ENCODE data around the gene ZNF423. TPM values are rescaled to one million over a fixed set of nuclear protein-coding genes. Genes with fewer than 3 reads are reported as not detected.

Gene ZNF423
- total and polyA plus RNA-seq, 2 of the 13 experiments (the other 11 are each of a cell fraction or from before 2014, with no cell fraction given): 0.07 to 0.31 TPM

- Histone ChIP-seq H3K4me2 (ENCODE audit: low read depth, low read length) (no peak overlapping the region), H3K4me1 (ENCODE audit: insufficient read depth, low read length) (no peaks in the 10 kb centered on the region), H3K9ac (ENCODE audit: insufficient read depth, low read depth, low read length) (no peak overlapping the region), H3K79me2 (ENCODE audit: insufficient read depth, low read length) (no peaks in the 10 kb centered on the region), H4K20me1 (ENCODE audit: insufficient read depth, low read length) (no peaks in the 10 kb centered on the region), H3K4me3 (replicated peaks in 1 of 3; ENCODE audit: insufficient read depth in 1 of 3, low read depth in 2 of 3, low read length in 3 of 3) (no peak overlapping the region), H3K9me3 (ENCODE audit: low read length) (no peaks in the 10 kb centered on the region), H3K27ac (ENCODE audit: extremely low read length, insufficient read depth, low read length) (no peak overlapping the region), H3K27me3 (ENCODE audit: control insufficient read depth in 1 of 2, insufficient read depth in 2 of 2, low read length in 2 of 2) (peaks cover 0 to 4% of the 10 kb centered on the region in 2 experiments; a peak in 2 of 5 replicates), H3K36me3 (replicated peaks in 1 of 2; ENCODE audit: control insufficient read depth in 1 of 2, insufficient read depth in 2 of 2, low read length in 2 of 2) (no peaks in the 10 kb centered on the region), H2AFZ (ENCODE audit: low read length) (no peak overlapping the region)
- FAIRE-seq: no peak
- WGBS (ENCODE audit: low lambda C conversion rate): 53% methylated on average over 15 of the region's 25 CpGs
- no peak for DNase-seq (ENCODE audit: low spot score)
- no peak for ATAC-seq
- intact Hi-C loops (cut with micrococcal nuclease; ENCODE audit: unreplicated experiment) (no loop called here), in situ Hi-C loops (cut with HindIII; ENCODE audit: extremely low pct_ligation_motif_present, low pct_unique_long_range_greater_than_20kb) (no loop called here)
- TF ChIP-seq ZFY (CRISPR knock-in tag; IDR thresholded peaks at IDR 0.05) (no peak), ZNF598 (CRISPR knock-in tag; IDR thresholded peaks at IDR 0.05; ENCODE audit: borderline replicate concordance) (no peak), FOXA1 (IDR thresholded peaks at IDR 0.05) (no peak), FOXA1 (CRISPR knock-in tag; IDR thresholded peaks at IDR 0.05) (no peak), ZNF879 (CRISPR knock-in tag; IDR thresholded peaks at IDR 0.05) (no peak), SATB2 (CRISPR knock-in tag; IDR thresholded peaks at IDR 0.05) (no peak), ZNF484 (CRISPR knock-in tag; IDR thresholded peaks at IDR 0.05; ENCODE audit: borderline replicate concordance, low read depth) (no peak), MYC (CRISPR knock-in tag; IDR thresholded peaks at IDR 0.05; ENCODE audit: borderline replicate concordance) (no peak), ZNF644 (CRISPR knock-in tag; IDR thresholded peaks at IDR 0.05; ENCODE audit: low read depth) (no peak)
- ChIA-PET CTCF (ENCODE audit: low intra/inter-chr PET ratio, low total read pairs) (no interaction called here), POLR2A (no interaction called here)
- no TSS peak for BruUV-seq (replicated peaks)
Measured at GRCh38 chr16:49510654-49511305, 345.1 kb downstream of the ZNF423 start.

DNA sequence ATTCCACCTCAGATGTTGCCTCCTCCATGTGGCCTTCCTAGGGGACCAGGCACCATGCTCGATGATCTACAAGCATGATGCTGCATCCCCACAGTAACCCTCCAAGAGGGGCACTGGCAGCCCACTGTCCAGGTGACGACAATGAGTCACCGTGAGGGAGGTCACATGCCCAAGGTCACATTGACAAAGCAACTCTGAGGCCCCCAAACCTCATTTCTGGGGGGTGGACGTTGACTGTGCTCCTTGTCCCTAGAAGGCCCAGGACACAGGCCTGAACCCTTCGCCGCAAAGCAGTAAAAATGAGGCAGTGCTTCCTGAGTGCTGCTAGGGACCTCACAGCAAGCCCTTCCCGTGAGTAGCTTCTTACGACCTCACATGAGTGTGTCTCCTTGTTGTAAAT, 345.8 kb downstream of the ZNF423 start:
- H3K27me3 ChIP-seq (ENCODE audit: control insufficient read depth in 1 of 2, insufficient read depth in 2 of 2, low read length in 2 of 2): no peaks in the 10 kb centered on the region
- intact Hi-C loops (cut with micrococcal nuclease; ENCODE audit: unreplicated experiment): no loop called here
- TF ChIP-seq, protein P1, sequence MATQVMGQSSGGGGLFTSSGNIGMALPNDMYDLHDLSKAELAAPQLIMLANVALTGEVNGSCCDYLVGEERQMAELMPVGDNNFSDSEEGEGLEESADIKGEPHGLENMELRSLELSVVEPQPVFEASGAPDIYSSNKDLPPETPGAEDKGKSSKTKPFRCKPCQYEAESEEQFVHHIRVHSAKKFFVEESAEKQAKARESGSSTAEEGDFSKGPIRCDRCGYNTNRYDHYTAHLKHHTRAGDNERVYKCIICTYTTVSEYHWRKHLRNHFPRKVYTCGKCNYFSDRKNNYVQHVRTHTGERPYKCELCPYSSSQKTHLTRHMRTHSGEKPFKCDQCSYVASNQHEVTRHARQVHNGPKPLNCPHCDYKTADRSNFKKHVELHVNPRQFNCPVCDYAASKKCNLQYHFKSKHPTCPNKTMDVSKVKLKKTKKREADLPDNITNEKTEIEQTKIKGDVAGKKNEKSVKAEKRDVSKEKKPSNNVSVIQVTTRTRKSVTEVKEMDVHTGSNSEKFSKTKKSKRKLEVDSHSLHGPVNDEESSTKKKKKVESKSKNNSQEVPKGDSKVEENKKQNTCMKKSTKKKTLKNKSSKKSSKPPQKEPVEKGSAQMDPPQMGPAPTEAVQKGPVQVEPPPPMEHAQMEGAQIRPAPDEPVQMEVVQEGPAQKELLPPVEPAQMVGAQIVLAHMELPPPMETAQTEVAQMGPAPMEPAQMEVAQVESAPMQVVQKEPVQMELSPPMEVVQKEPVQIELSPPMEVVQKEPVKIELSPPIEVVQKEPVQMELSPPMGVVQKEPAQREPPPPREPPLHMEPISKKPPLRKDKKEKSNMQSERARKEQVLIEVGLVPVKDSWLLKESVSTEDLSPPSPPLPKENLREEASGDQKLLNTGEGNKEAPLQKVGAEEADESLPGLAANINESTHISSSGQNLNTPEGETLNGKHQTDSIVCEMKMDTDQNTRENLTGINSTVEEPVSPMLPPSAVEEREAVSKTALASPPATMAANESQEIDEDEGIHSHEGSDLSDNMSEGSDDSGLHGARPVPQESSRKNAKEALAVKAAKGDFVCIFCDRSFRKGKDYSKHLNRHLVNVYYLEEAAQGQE (IDR thresholded peaks at IDR 0.05; ENCODE audit: borderline replicate concordance in 1 of 2, low read depth in 1 of 2, low read length in 2 of 2): no peak
- TF ChIP-seq TEF (CRISPR knock-in tag; IDR thresholded peaks at IDR 0.05) (no peak), ZNF790 (CRISPR knock-in tag; IDR thresholded peaks at IDR 0.05; ENCODE audit: borderline replicate concordance) (no peak), CREM (IDR thresholded peaks at IDR 0.05) (no peak), CREM (CRISPR knock-in tag; IDR thresholded peaks at IDR 0.05) (no peak)

More for the DNA sequence above, 345.8 kb downstream of the ZNF423 start:
- H3K4me2 ChIP-seq (ENCODE audit: low read depth, low read length): no peak overlapping the region
- WGBS (ENCODE audit: low lambda C conversion rate): 54% methylated on average over 4 of the region's 8 CpGs
- H3K9ac ChIP-seq (ENCODE audit: insufficient read depth, low read depth, low read length): no peak overlapping the region
- no peak overlapping the region for H3K4me3 ChIP-seq (replicated peaks in 1 of 3; ENCODE audit: insufficient read depth in 1 of 3, low read depth in 2 of 3, low read length in 3 of 3)
- DNase-seq (ENCODE audit: low spot score) (no peak), FAIRE-seq (no peak), ATAC-seq (no peak)
- no peaks in the 10 kb centered on the region for H3K9me3 ChIP-seq (ENCODE audit: low read length)
- in situ Hi-C loops (cut with HindIII; ENCODE audit: extremely low pct_ligation_motif_present, low pct_unique_long_range_greater_than_20kb): no loop called here
- H3K36me3 ChIP-seq (replicated peaks in 1 of 2; ENCODE audit: control insufficient read depth in 1 of 2, insufficient read depth in 2 of 2, low read length in 2 of 2): no peaks in the 10 kb centered on the region
- H3K79me2 ChIP-seq (ENCODE audit: insufficient read depth, low read length): no peaks in the 10 kb centered on the region
- no peak overlapping the region for H3K27ac ChIP-seq (ENCODE audit: extremely low read length, insufficient read depth, low read length)
- CTCF ChIA-PET (ENCODE audit: low intra/inter-chr PET ratio, low total read pairs): no interaction called here
- no peak overlapping the region for H2AFZ ChIP-seq (ENCODE audit: low read length)
- POLR2A ChIA-PET: no interaction called here
- H3K4me1 ChIP-seq (ENCODE audit: insufficient read depth, low read length): no peaks in the 10 kb centered on the region
- no peaks in the 10 kb centered on the region for H4K20me1 ChIP-seq (ENCODE audit: insufficient read depth, low read length)
- BruUV-seq (replicated peaks): no TSS peak

Data from HepG2 (cell line).